ENCODE data around the gene GNG8. TPM values are rescaled to one million over a fixed set of nuclear protein-coding genes. Genes with fewer than 3 reads are reported as not detected.
A peak's percentile ranks its signal among the peaks of the same experiment; 100 is the strongest.

GNG8 gene
- total RNA-seq, 1 experiment from 2014 or later: not detected

GRCh38 chr19:46603195-46603637, 32.8 kb downstream of the GNG8 start:
- intact Hi-C loops (cut with micrococcal nuclease): no loop called here
- POLR2A ChIA-PET: no interaction called here
- CTCF ChIA-PET: no interaction called here

GRCh38 chr19:46602392-46603194, 33.4 kb downstream of the GNG8 start:
- no peaks in the 10 kb centered on the region for H3K27me3 ChIP-seq (ENCODE audit: insufficient read depth, low read length)
- no peaks in the 10 kb centered on the region for H3K9me2 ChIP-seq (ENCODE audit: insufficient read depth)
- peaks cover 60% of the 10 kb centered on the region for H3K79me2 ChIP-seq (ENCODE audit: insufficient read depth, low read length)
- peak overlapping the region; percentile 98 for H3K4me2 ChIP-seq (ENCODE audit: low read length)
- no peaks in the 10 kb centered on the region for H4K20me1 ChIP-seq (ENCODE audit: insufficient read depth)
- intact Hi-C loops (cut with micrococcal nuclease): no loop called here
- ATAC-seq (no peak), DNase-seq (ENCODE audit: low read depth, low spot score) (no peak)
- H3K4me1 ChIP-seq (ENCODE audit: control insufficient read depth in 1 of 2, insufficient read depth in 2 of 2, low read length in 2 of 2): peaks cover 14 to 26% of the 10 kb centered on the region in 2 experiments
- RAD21 ChIA-PET (ENCODE audit: low non-redundant PET in 1 of 2, low total read pairs in 2 of 2, uncharacterized antibody in 2 of 2, unreplicated experiment in 2 of 2): no interaction called here
- peak overlapping the region; percentile 36 for H3K27ac ChIP-seq (ENCODE audit: low read depth, low read length)
- peak overlapping the region; percentile 91 to 94 for H3K4me3 ChIP-seq (replicated peaks in 1 of 2; ENCODE audit: low read depth in 1 of 2, low read length in 2 of 2)
- no peak overlapping the region for H2AFZ ChIP-seq (ENCODE audit: low read depth, low read length, poor library complexity, severe bottlenecking)
- H3K36me3 ChIP-seq (ENCODE audit: control insufficient read depth in 1 of 2, insufficient read depth in 2 of 2, low read length in 2 of 2): peaks cover 17 to 23% of the 10 kb centered on the region in 2 experiments
- TSS peak; percentile 27 for BruUV-seq (replicated peaks)
- CTCF ChIA-PET: interaction anchor here (1.4 kb wide), 1 partner anchor 59 kb away, joined by 5 read pairs; no protein-coding TSS in a partner anchor
- POLR2A ChIA-PET: no interaction called here
- TF ChIP-seq POLR2A (IDR thresholded peaks at IDR 0.05; ENCODE audit: borderline replicate concordance, extremely low read depth, insufficient read depth, insufficient read length): no peak
- no peaks in the 10 kb centered on the region for H3K9me3 ChIP-seq (ENCODE audit: control insufficient read depth in 1 of 2, insufficient read depth in 1 of 2, low read depth in 1 of 2, low read length in 2 of 2)
- peak overlapping the region; percentile 98 for H3K9ac ChIP-seq (ENCODE audit: low read length)

More at GRCh38 chr19:46603195-46603637, 32.8 kb downstream of the GNG8 start:
- Histone ChIP-seq H2AFZ (ENCODE audit: low read depth, low read length, poor library complexity, severe bottlenecking) (no peak overlapping the region), H3K4me2 (ENCODE audit: low read length) (peak overlapping the region; percentile 98), H3K9ac (ENCODE audit: low read length) (peak overlapping the region; percentile 98), H3K4me3 (replicated peaks in 1 of 2; ENCODE audit: low read depth in 1 of 2, low read length in 2 of 2) (peak overlapping the region in 1 of 2 experiments; percentile 94; a peak in 2 of 4 replicates), H3K4me1 (ENCODE audit: control insufficient read depth in 1 of 2, insufficient read depth in 2 of 2, low read length in 2 of 2) (peaks cover 14 to 26% of the 10 kb centered on the region in 2 experiments), H3K27me3 (ENCODE audit: insufficient read depth, low read length) (no peaks in the 10 kb centered on the region), H3K79me2 (ENCODE audit: insufficient read depth, low read length) (peaks cover 63% of the 10 kb centered on the region), H3K27ac (ENCODE audit: low read depth, low read length) (peak overlapping the region; percentile 36; the same call in 1 of the 2 replicates), H3K36me3 (ENCODE audit: control insufficient read depth in 1 of 2, insufficient read depth in 2 of 2, low read length in 2 of 2) (peaks cover 23 to 28% of the 10 kb centered on the region in 2 experiments), H3K9me3 (ENCODE audit: control insufficient read depth in 1 of 2, insufficient read depth in 1 of 2, low read depth in 1 of 2, low read length in 2 of 2) (no peaks in the 10 kb centered on the region), H4K20me1 (ENCODE audit: insufficient read depth) (no peaks in the 10 kb centered on the region), H3K9me2 (ENCODE audit: insufficient read depth) (no peaks in the 10 kb centered on the region)
- BruUV-seq (replicated peaks): no TSS peak
- RAD21 ChIA-PET (ENCODE audit: low non-redundant PET in 1 of 2, low total read pairs in 2 of 2, uncharacterized antibody in 2 of 2, unreplicated experiment in 2 of 2): no interaction called here
- ATAC-seq (no peak), DNase-seq (ENCODE audit: low read depth, low spot score) (no peak)
- TF ChIP-seq POLR2A (IDR thresholded peaks at IDR 0.05; ENCODE audit: borderline replicate concordance, extremely low read depth, insufficient read depth, insufficient read length) (no peak), ATF3 (IDR thresholded peaks at IDR 0.05) (no peak), ZNF274 (IDR thresholded peaks at IDR 0.05; ENCODE audit: low read depth, low read length) (no peak), POLR2AphosphoS5 (IDR thresholded peaks at IDR 0.05; ENCODE audit: low read depth, low read length) (no peak)

Measured in HCT116 (cell line).